NB4 (cell line): Measurements from ENCODE around the gene RNU11.

ENCODE experiments used
- CTCF ChIP-seq: IDR thresholded peaks from one replicate; pipeline ENCODE4 v1.5.1; 2012; ENCODE audit warnings: low read depth, low read length
- MAX ChIP-seq: IDR thresholded peaks from 2 replicates; pipeline ENCODE4 v1.6.1; 2011; ENCODE audit warnings: low read depth, low read length
- POLR2A ChIP-seq: IDR thresholded peaks from 2 replicates; pipeline ENCODE4 v1.6.1; 2011; ENCODE audit warnings: mild to moderate bottlenecking; ENCODE audit not compliant: insufficient read length; ENCODE audit errors: extremely low read depth

DNA sequence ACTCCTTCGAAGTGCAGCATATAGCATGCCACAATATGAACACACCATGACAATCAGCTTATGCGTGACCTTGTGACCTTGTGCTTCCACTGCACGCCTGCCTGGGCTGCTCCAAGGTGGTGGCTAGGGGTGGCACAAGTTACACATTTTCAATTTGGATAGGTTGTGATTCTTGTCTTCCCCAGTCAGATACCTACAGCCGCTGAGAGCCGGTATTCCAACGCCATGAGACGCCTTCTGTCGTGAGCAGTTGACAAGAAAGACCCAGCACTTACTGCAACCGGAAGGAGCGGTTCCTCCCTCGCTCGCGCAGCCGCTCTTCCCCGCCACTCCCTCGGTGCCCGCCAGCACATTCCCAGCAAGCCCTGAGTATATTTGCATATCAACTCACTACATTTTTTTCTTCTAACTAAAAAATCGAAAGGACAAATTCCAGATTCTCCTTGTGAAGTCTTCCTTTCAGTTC lies 359 bp upstream of the RNU11 start:
- no peak for TF ChIP-seq CTCF
- TF ChIP-seq POLR2A = no peak
- peak; percentile 68 for TF ChIP-seq MAX
